Measurements from ENCODE around the gene NME9.

DNA sequence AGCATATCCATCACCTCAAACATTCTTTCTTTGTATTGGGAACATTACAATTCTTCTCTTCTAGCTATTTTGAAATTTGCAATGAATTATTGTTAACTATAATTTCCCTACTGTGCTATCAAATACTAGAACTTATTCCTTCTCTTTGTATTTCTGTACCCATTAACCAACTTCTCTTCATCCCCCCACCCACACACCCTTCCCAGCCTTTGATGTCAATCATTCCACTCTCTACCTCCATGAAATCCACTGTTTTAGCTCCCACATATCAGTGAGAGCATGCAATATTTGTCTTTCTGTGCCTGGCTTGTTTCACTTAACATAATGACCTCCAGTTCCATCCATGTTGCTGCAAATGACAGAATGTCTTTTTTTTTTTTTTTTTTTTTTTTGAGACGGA, 49.3 kb upstream of the NME9 start:
- TF ChIP-seq CTCF (IDR thresholded peaks at IDR 0.05) (no peak), POLR2AphosphoS5 (IDR thresholded peaks at IDR 0.05) (no peak), POLR2A (IDR thresholded peaks at IDR 0.05) (no peak)

Data from stomach (tissue), 4 donors.